Suprapubic skin (tissue), 4 donors: ENCODE measurements around the gene TM4SF20. TPM values are rescaled to one million over a fixed set of nuclear protein-coding genes. Genes with fewer than 3 reads are reported as not detected.

Experiments used
- DNase-seq, 2 donors: peaks; one replicate each; pipeline ENCODE4 v3.0.0-alpha.2; 2019; ENCODE audit warnings: low spot score in 2 of 2
- H3K27ac ChIP-seq: fragments of 200-600 bp; sonication (generic); one replicate; pipeline ENCODE4 v1.5.1; 2019
- H3K27me3 ChIP-seq: fragments of 200-600 bp; sonication (generic); one replicate; pipeline ENCODE4 v1.5.1; 2019
- H3K36me3 ChIP-seq: fragments of 200-600 bp; sonication (generic); one replicate; pipeline ENCODE4 v1.5.1; 2019
- H3K4me1 ChIP-seq: fragments of 200-600 bp; sonication (generic); one replicate; pipeline ENCODE4 v1.5.1; 2019
- H3K4me3 ChIP-seq: fragments of 200-600 bp; sonication (generic); one replicate; pipeline ENCODE4 v1.5.1; 2019; ENCODE audit warnings: mild to moderate bottlenecking
- H3K9me3 ChIP-seq: fragments of 200-600 bp; sonication (generic); one replicate; pipeline ENCODE4 v1.5.1; 2019
- CTCF ChIP-seq, 2 donors: fragments of 200-600 bp in 1 of 2; fragments of 450-650 bp in 1 of 2; sonication (generic) in 1 of 2; IDR thresholded peaks; one replicate each; pipeline ENCODE4 v1.5.1; 2016 to 2019; ENCODE audit warnings: antibody characterized with exemption in 2 of 2, mild to moderate bottlenecking in 1 of 2, moderate library complexity in 1 of 2
- EP300 ChIP-seq: sonication (generic); formaldehyde crosslinking; IDR thresholded peaks from one replicate; pipeline ENCODE4 v1.6.1; 2017; ENCODE audit warnings: antibody characterized with exemption
- POLR2A ChIP-seq, 2 donors: fragments of 450-650 bp; IDR thresholded peaks; one replicate each; pipeline ENCODE4 v1.6.1; 2017; ENCODE audit warnings: antibody characterized with exemption in 2 of 2, mild to moderate bottlenecking in 2 of 2, moderate library complexity in 2 of 2
- POLR2AphosphoS5 ChIP-seq, 3 donors: sonication (generic); formaldehyde crosslinking; IDR thresholded peaks; one replicate each; pipeline ENCODE4 v1.6.1; 2017; ENCODE audit warnings: antibody characterized with exemption in 3 of 3
- WGBS: methylation state at CpG from one replicate; pipeline ENCODE4 v1.1.5; 2018; 5-methylcytosine and 5-hydroxymethylcytosine counted together
- total RNA-seq, 4 donors: library from RNA; depleted of rRNA; stranded (reverse); fragments of >200 nt; gene quantifications; one replicate each; pipeline ENCODE4 v1.1.0, GENCODE V29; 2016

Gene TM4SF20
- total RNA-seq, 4 donors from 2014 or later, result 0.42 TPM; not detected in 3

- no peak for DNase-seq
Observed at GRCh38 chr2:227313310-227313709, 65.8 kb downstream of the TM4SF20 start.

GRCh38 chr2:227312579-227312978, 66.5 kb downstream of the TM4SF20 start:
- TF ChIP-seq POLR2A (IDR thresholded peaks at IDR 0.05), result no peak
- TF ChIP-seq CTCF (IDR thresholded peaks at IDR 0.05), result no peak
- TF ChIP-seq POLR2AphosphoS5 (IDR thresholded peaks at IDR 0.05), result no peak
- no peak for TF ChIP-seq EP300
- no peaks in the 10 kb centered on the region for H3K4me1 ChIP-seq
- no peaks in the 10 kb centered on the region for H3K27me3 ChIP-seq
- no peaks in the 10 kb centered on the region for H3K36me3 ChIP-seq
- no peaks in the 10 kb centered on the region for H3K9me3 ChIP-seq
- H3K27ac ChIP-seq, result no peak overlapping the region
- 41% methylated on average over 2 of the region's 2 CpGs for WGBS
- DNase-seq, result no peak
- no peak overlapping the region for H3K4me3 ChIP-seq

More at GRCh38 chr2:227313310-227313709, 65.8 kb downstream of the TM4SF20 start:
- TF ChIP-seq EP300 (no peak), POLR2A (IDR thresholded peaks at IDR 0.05) (no peak), POLR2AphosphoS5 (IDR thresholded peaks at IDR 0.05) (no peak), CTCF (IDR thresholded peaks at IDR 0.05) (no peak)
- Histone ChIP-seq H3K36me3 (no peaks in the 10 kb centered on the region), H3K4me3 (no peak overlapping the region), H3K27ac (no peak overlapping the region), H3K9me3 (no peaks in the 10 kb centered on the region), H3K27me3 (no peaks in the 10 kb centered on the region), H3K4me1 (no peaks in the 10 kb centered on the region)
- WGBS, result 83% methylated on average over 1 of the region's 1 CpG

Other genes starting within 250 kb of the TM4SF20 start
- under 1 TPM; 0.16 to 0.25 (median 0.23) TPM for gene COL4A4, start 215.1 kb downstream of the TM4SF20 start, total RNA-seq
- 1 to 10 TPM in 1 of 4 donors, under 1 TPM in 2, not detected in 1; 0.26 to 2.2 (median 0.80) TPM for gene COL4A3, start 214.7 kb downstream of the TM4SF20 start, total RNA-seq
- gene MFF, start 54.1 kb downstream of the TM4SF20 start, total RNA-seq, result 100 to 1,000 TPM in 2 of 4 donors, 10 to 100 TPM in 2; 89.8 to 157 (median 103) TPM
- gene SCYGR1, start 8.6 kb upstream of the TM4SF20 start, total RNA-seq, result not detected
- gene AGFG1, start 92.8 kb upstream of the TM4SF20 start, total RNA-seq, result 10 to 100 TPM; 41.0 to 60.3 (median 55.0) TPM
- gene SCYGR2, start 219.6 kb upstream of the TM4SF20 start, total RNA-seq, result 10 to 100 TPM in 1 of 4 donors, not detected in 3; 15.5 TPM
- gene SCYGR3, start 235.5 kb upstream of the TM4SF20 start, total RNA-seq, result not detected
- 1 to 10 TPM in 3 of 4 donors, not detected in 1; 1.3 to 7.2 (median 1.5) TPM for gene SCYGR4, start 238.2 kb upstream of the TM4SF20 start, total RNA-seq